H1 (cell line): ENCODE data around the gene NOC2L. TPM values are rescaled to one million over a fixed set of nuclear protein-coding genes. Genes with fewer than 3 reads are reported as not detected.

Source experiments
- CTCF ChIA-PET: fragments of 300-600 bp; sonication (Branson Sonifier 250); formaldehyde crosslinking; loops from one replicate; lab custom pipeline; 2021; ENCODE audit not compliant: partially characterized antibody; lab: Charles Lee
- POLR2A ChIA-PET: fragments of 300-600 bp; sonication (Branson Sonifier 250); formaldehyde crosslinking; loops from one replicate; lab custom pipeline; 2021; ENCODE audit warnings: inconsistent platforms; ENCODE audit not compliant: partially characterized antibody; lab: Charles Lee
- DNase-seq, 2 experiments: peaks; one replicate each; pipeline versions ENCODE4 v3.0.0 to v3.0.0-alpha.2; 2010 to 2022; ENCODE audit warnings: low spot score in 2 of 2, low read depth in 1 of 2, mixed read lengths in 1 of 2
- FAIRE-seq: peaks from 2 replicates; lab custom pipeline; 2011; peaks lifted over from hg19 to GRCh38; lab: Jason Lieb, UNC
- H2AFZ ChIP-seq: 2 replicates; pipeline ENCODE4 v1.8.1; 2012; ENCODE audit warnings: low read length, inconsistent platforms
- H2AK5ac ChIP-seq: 2 replicates; pipeline ENCODE4 v1.6.1; 2013; ENCODE audit warnings: low read depth, low read length
- H2BK120ac ChIP-seq: replicated peaks from 2 replicates; pipeline ENCODE3; 2013; ENCODE audit warnings: low read depth, low read length, inconsistent platforms
- H2BK12ac ChIP-seq: 2 replicates; pipeline ENCODE4 v1.6.1; 2013; ENCODE audit warnings: low read depth, low read length
- H2BK15ac ChIP-seq: 2 replicates; pipeline ENCODE4 v1.6.1; 2013; ENCODE audit warnings: low read length
- H2BK20ac ChIP-seq: 2 replicates; pipeline ENCODE4 v1.6.1; 2013; ENCODE audit warnings: low read length
- H2BK5ac ChIP-seq: 2 replicates; pipeline ENCODE4 v1.6.1; 2013; ENCODE audit warnings: low read depth, low read length
- H3K14ac ChIP-seq: 2 replicates; pipeline ENCODE4 v1.6.1; 2013; ENCODE audit warnings: inconsistent platforms; ENCODE audit not compliant: insufficient read length
- H3K18ac ChIP-seq: 2 replicates; pipeline ENCODE4 v1.6.1; 2013; ENCODE audit warnings: low read length; ENCODE audit errors: extremely low read depth
- H3K23ac ChIP-seq: 2 replicates; pipeline ENCODE4 v1.6.1; 2013; ENCODE audit warnings: inconsistent platforms; ENCODE audit not compliant: insufficient read length
- H3K23me2 ChIP-seq: 2 replicates; pipeline ENCODE4 v1.6.1; 2013; ENCODE audit warnings: low read depth, low read length
- H3K27ac ChIP-seq: 2 replicates; pipeline ENCODE4 v1.6.1; 2011; ENCODE audit warnings: low read depth, low read length, inconsistent platforms
- H3K27me3 ChIP-seq, 4 experiments: replicated peaks in 1 of 4; 1 replicate in 1 of 4; 2 replicates in 3 of 4; pipeline versions ENCODE4 v1.6.1 to v1.8.1; 2011 to 2013; ENCODE audit warnings: low read length in 3 of 4, mild to moderate bottlenecking in 3 of 4, inconsistent platforms in 2 of 4, mixed read lengths in 2 of 4, moderate library complexity in 1 of 4; ENCODE audit not compliant: control insufficient read depth in 3 of 4, insufficient read depth in 3 of 4; ENCODE audit errors: extremely low read depth in 1 of 4
- H3K36me3 ChIP-seq, 4 experiments: 2 replicates each; pipeline versions ENCODE4 v1.6.1 to v1.8.1; 2011 to 2013; ENCODE audit warnings: mild to moderate bottlenecking in 4 of 4, low read length in 3 of 4, moderate library complexity in 2 of 4, control low read depth in 1 of 4, inconsistent platforms in 1 of 4; ENCODE audit not compliant: insufficient read depth in 4 of 4, control insufficient read depth in 2 of 4
- H3K4ac ChIP-seq: replicated peaks from 2 replicates; pipeline ENCODE3; 2013; ENCODE audit warnings: low read length, low read depth, mixed read lengths, inconsistent platforms; ENCODE audit not compliant: insufficient read length
- H3K4me1 ChIP-seq, 4 experiments: replicated peaks in 1 of 4; 1 replicate in 1 of 4; 2 replicates in 3 of 4; pipeline versions ENCODE4 v1.6.1 to v1.8.1; 2011 to 2013; ENCODE audit warnings: low read length in 3 of 4, inconsistent platforms in 2 of 4, mixed read lengths in 1 of 4; ENCODE audit not compliant: insufficient read depth in 4 of 4, control insufficient read depth in 3 of 4
- H3K4me2 ChIP-seq, 2 experiments: 2 replicates each; pipeline versions ENCODE4 v1.6.1 to v1.8.1; 2011 to 2013; ENCODE audit warnings: low read depth in 2 of 2, low read length in 2 of 2, control low read depth in 1 of 2, inconsistent platforms in 1 of 2, mild to moderate bottlenecking in 1 of 2; ENCODE audit not compliant: insufficient read depth in 1 of 2
- H3K4me3 ChIP-seq, 4 experiments: fragments of 200-600, 300-600 bp in 1 of 4; sonication (generic), shearing (Covaris generic), sonication (Bioruptor Twin) in 1 of 4; 2 replicates each; pipeline versions ENCODE4 v1.5.1 to v1.8.1; 2011 to 2016; ENCODE audit warnings: low read length in 4 of 4, low read depth in 3 of 4, control low read depth in 2 of 4, inconsistent platforms in 2 of 4, mild to moderate bottlenecking in 2 of 4, mixed read lengths in 1 of 4, moderate library complexity in 1 of 4; ENCODE audit not compliant: insufficient read depth in 2 of 4; ENCODE audit errors: extremely low read depth in 1 of 4
- H3K56ac ChIP-seq: replicated peaks from 2 replicates; pipeline ENCODE3; 2013; ENCODE audit warnings: low read depth, mild to moderate bottlenecking, mixed read lengths, low read length, inconsistent platforms; ENCODE audit not compliant: insufficient read length
- H3K79me1 ChIP-seq: 2 replicates; pipeline ENCODE4 v1.6.1; 2013; ENCODE audit warnings: low read depth, low read length, control low read depth
- H3K79me2 ChIP-seq, 2 experiments: 2 replicates each; pipeline versions ENCODE4 v1.6.1 to v1.8.1; 2012 to 2013; ENCODE audit warnings: low read length in 2 of 2, mild to moderate bottlenecking in 2 of 2, inconsistent platforms in 1 of 2; ENCODE audit not compliant: insufficient read depth in 2 of 2, control insufficient read depth in 1 of 2
- H3K9ac ChIP-seq, 4 experiments: replicated peaks in 1 of 4; 1 replicate in 1 of 4; 2 replicates in 3 of 4; pipeline versions ENCODE4 v1.6.1 to v1.8.1; 2011 to 2013; ENCODE audit warnings: low read depth in 3 of 4, low read length in 3 of 4, control low read depth in 2 of 4, mild to moderate bottlenecking in 2 of 4, moderate library complexity in 2 of 4, inconsistent platforms in 1 of 4; ENCODE audit errors: extremely low read depth in 1 of 4
- H3K9me3 ChIP-seq, 2 experiments: 2 replicates each; pipeline versions ENCODE4 v1.6.1 to v1.8.1; 2012 to 2013; ENCODE audit warnings: mild to moderate bottlenecking in 2 of 2, moderate library complexity in 2 of 2, control low read depth in 1 of 2, inconsistent platforms in 1 of 2, low read depth in 1 of 2, low read length in 1 of 2, mixed read lengths in 1 of 2; ENCODE audit not compliant: insufficient read depth in 2 of 2
- H4K20me1 ChIP-seq, 2 experiments: replicated peaks in 1 of 2; 2 replicates each; pipeline versions ENCODE3 to v1.8.1; 2011 to 2013; ENCODE audit warnings: inconsistent platforms in 2 of 2, low read length in 2 of 2, mild to moderate bottlenecking in 1 of 2; ENCODE audit not compliant: insufficient read depth in 2 of 2, control insufficient read depth in 1 of 2
- H4K5ac ChIP-seq: 2 replicates; pipeline ENCODE4 v1.6.1; 2013; ENCODE audit warnings: low read length, low read depth, mixed read lengths, inconsistent platforms; ENCODE audit not compliant: insufficient read length
- H4K8ac ChIP-seq: 2 replicates; pipeline ENCODE4 v1.8.0; 2013; ENCODE audit warnings: mild to moderate bottlenecking, moderate library complexity, low read length, inconsistent platforms; ENCODE audit not compliant: insufficient read depth; ENCODE audit errors: extremely low read depth
- H4K91ac ChIP-seq: replicated peaks from 2 replicates; pipeline ENCODE3; 2013; ENCODE audit warnings: low read length, mixed read lengths, inconsistent platforms; ENCODE audit not compliant: insufficient read length
- JUND ChIP-seq: IDR thresholded peaks from 2 replicates; pipeline ENCODE4 v1.6.1; 2011; ENCODE audit warnings: mild to moderate bottlenecking, improper control_type of control experiment, low read length
- USF2 ChIP-seq: IDR thresholded peaks from 2 replicates; pipeline ENCODE4 v1.6.1; 2011; ENCODE audit warnings: low read length, improper control_type of control experiment
- WGBS, 2 experiments: shearing (Covaris generic) in 1 of 2; methylation state at CpG; one replicate each; pipeline versions ENCODE4 v1.1.6 to v1.1.7; 2013 to 2015; ENCODE audit warnings: low lambda C conversion rate in 2 of 2, mixed read lengths in 2 of 2, inconsistent platforms in 1 of 2, low coverage in 1 of 2, missing lambda C conversion rate in 1 of 2; ENCODE audit not compliant: insufficient replicate concordance in 2 of 2, insufficient coverage in 1 of 2, insufficient read length in 1 of 2; ENCODE audit errors: extremely low coverage in 1 of 2, missing lambda C conversion rate in 1 of 2; 5-methylcytosine and 5-hydroxymethylcytosine counted together
- polyA plus RNA-seq, 7 experiments: library from polyadenylated mRNA; depleted of rRNA in 3 of 7; stranded (reverse) in 5 of 7; unstranded in 2 of 7; fragments of >200 nt in 5 of 7; fragments of 200-250 nt in 2 of 7; gene quantifications; 1 replicate in 5 of 7; 2 replicates in 1 of 7; 4 replicates in 1 of 7; pipeline versions ENCODE4 v1.2.1 to v1.2.3, GENCODE V29; 2011 to 2013; ENCODE audit warnings: missing spikeins in 2 of 7, mixed read lengths in 2 of 7
- total RNA-seq: library from RNA; stranded (reverse); fragmentation: NEBNext Ultra II Directional; extraction: Animal tissue kit (Norgen Biotek cat#: 25700); gene quantifications from 2 replicates; pipeline ENCODE4 v1.2.1, GENCODE V29; 2021

NOC2L gene
- total and polyA plus RNA-seq, 2 of the 8 experiments (the other 6 are each of a cell fraction or from before 2014, with no cell fraction given), result 74.7 to 130 TPM

- no peak overlapping the region for H3K4ac ChIP-seq
- peaks cover 0 to 3% of the 10 kb centered on the region in 2 experiments for H4K20me1 ChIP-seq
- H3K23me2 ChIP-seq, result peaks cover 4% of the 10 kb centered on the region; the same call in 1 of the 2 replicates
- H3K23ac ChIP-seq, result no peak overlapping the region
- 96% methylated on average over 10 of the region's 10 CpGs; no CpG with 5 or more reads in 1 of the 2 experiments for WGBS, 2 experiments
- no peaks in the 10 kb centered on the region for H3K36me3 ChIP-seq
- H3K9ac ChIP-seq, result no peak overlapping the region
- peaks cover 4 to 41% (median 30%) of the 10 kb centered on the region in 4 experiments for H3K27me3 ChIP-seq
- H2BK20ac ChIP-seq, result no peak overlapping the region
- POLR2A ChIA-PET, result no interaction called here
- H2BK15ac ChIP-seq, result no peak overlapping the region
- H3K4me3 ChIP-seq, result no peak overlapping the region
- FAIRE-seq (no peak), DNase-seq (no peak)
- H3K27ac ChIP-seq, result no peak overlapping the region
- H3K79me2 ChIP-seq, result no peaks in the 10 kb centered on the region
- H3K18ac ChIP-seq, result no peak overlapping the region
- CTCF ChIA-PET, result interaction anchor here (1.0 to 7.7 kb wide), 3 partner anchors 10 to 72 kb away, joined by 4 to 86 read pairs (median 5); partner anchors contain the start of gene PERM1
- no peak overlapping the region for H4K8ac ChIP-seq
- H3K14ac ChIP-seq, result no peak overlapping the region
- no peak overlapping the region for H2BK120ac ChIP-seq
- no peak overlapping the region for H4K5ac ChIP-seq
- no peak overlapping the region for H2BK12ac ChIP-seq
- no peak overlapping the region for H3K4me2 ChIP-seq
- TF ChIP-seq USF2 (no peak), JUND (no peak)
- no peaks in the 10 kb centered on the region for H3K9me3 ChIP-seq
- no peak overlapping the region for H2AFZ ChIP-seq
- no peak overlapping the region for H2AK5ac ChIP-seq
- no peaks in the 10 kb centered on the region for H3K4me1 ChIP-seq
- H4K91ac ChIP-seq, result no peak overlapping the region
- no peaks in the 10 kb centered on the region for H3K79me1 ChIP-seq
- H2BK5ac ChIP-seq, result no peak overlapping the region
- no peak overlapping the region for H3K56ac ChIP-seq
Observed at GRCh38 chr1:991895-992294, 32.8 kb upstream of the NOC2L start.
